Erythroblast (primary cell): ENCODE data around the gene CCHCR1.
"Not testable (repeated sequence)": the region's sequence is repeated elsewhere in the genome, so short reads cannot be mapped to it uniquely, and the experiment has no call there.

Source experiments
- DNase-seq, 2 experiments: peaks; one replicate each; lab custom pipeline; 2025; lab: John Stamatoyannopoulos, UW
- GATA1 ChIP-seq: IDR thresholded peaks from 2 replicates; pipeline ENCODE4 v1.6.1; 2011; ENCODE audit warnings: low read depth, mild to moderate bottlenecking, control low read depth, low read length, moderate library complexity
- POLR2A ChIP-seq: IDR thresholded peaks from 2 replicates; pipeline ENCODE4 v1.6.1; 2011; ENCODE audit warnings: mild to moderate bottlenecking, low read length

CCHCR1 gene

GRCh38 chr6:31193206-31193605 lies 35.6 kb upstream of the CCHCR1 start:
- no peak for DNase-seq

GRCh38 chr6:31192431-31193105 lies 35.0 kb upstream of the CCHCR1 start:
- peak; percentile 65 to 76 for DNase-seq

More at GRCh38 chr6:31193206-31193605, 35.6 kb upstream of the CCHCR1 start:
- no peak for TF ChIP-seq POLR2A
- no peak for TF ChIP-seq GATA1

- no peak for DNase-seq
- TF ChIP-seq POLR2A (no peak), GATA1 (no peak)
Observed at GRCh38 chr6:31190488-31190887, 32.9 kb upstream of the CCHCR1 start.

- not testable (repeated sequence) for DNase-seq
Observed at GRCh38 chr6:31189223-31189622, 31.6 kb upstream of the CCHCR1 start.

DNA sequence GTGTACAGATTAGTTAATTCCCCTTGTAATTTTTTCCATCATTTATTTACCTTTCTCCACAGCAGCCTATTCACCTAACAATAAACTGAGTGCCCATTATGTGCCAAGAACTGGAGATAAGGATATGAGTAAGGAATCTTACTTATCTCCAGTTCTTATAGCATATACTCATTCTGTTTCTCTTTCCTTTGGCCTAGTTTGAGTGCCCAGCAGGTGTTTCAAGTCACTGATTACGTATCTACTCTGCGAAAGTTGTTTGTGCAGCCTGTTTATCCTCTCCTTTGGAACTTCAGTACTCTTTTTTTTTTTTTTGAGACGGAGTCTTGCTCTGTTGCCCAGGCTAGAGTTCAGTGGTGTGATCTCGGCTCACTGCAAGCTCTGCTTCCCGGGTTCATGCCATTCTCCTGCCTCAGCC lies 30.2 kb upstream of the CCHCR1 start:
- no peak for DNase-seq
- TF ChIP-seq GATA1 = no peak
- no peak for TF ChIP-seq POLR2A

GRCh38 chr6:31186052-31186734 lies 28.6 kb upstream of the CCHCR1 start:
- TF ChIP-seq GATA1 (no peak), POLR2A (no peak)

DNA sequence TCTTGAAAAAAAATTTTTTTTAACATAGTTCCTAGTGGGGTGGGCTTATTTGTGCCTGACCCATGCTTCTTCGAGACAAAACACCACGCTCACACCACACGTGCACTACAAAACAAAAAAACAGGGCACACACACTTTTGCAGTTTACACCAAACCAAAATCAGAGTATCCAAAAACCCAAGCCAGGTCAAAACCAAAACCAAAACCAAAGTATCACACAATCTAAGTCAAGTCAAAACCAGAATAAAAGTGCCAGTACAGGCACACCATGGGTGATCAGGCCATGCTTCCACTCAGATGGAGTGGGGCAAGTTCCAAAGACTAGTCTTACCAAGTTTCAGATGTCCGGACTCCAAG lies 28.1 kb upstream of the CCHCR1 start:
- DNase-seq = not testable (repeated sequence)

More at GRCh38 chr6:31186052-31186734, 28.6 kb upstream of the CCHCR1 start:
- no peak for DNase-seq

GRCh38 chr6:31183859-31184258 lies 26.3 kb upstream of the CCHCR1 start:
- DNase-seq = not testable (repeated sequence)

- DNase-seq = not testable (repeated sequence)
Observed at GRCh38 chr6:31183287-31183686, 25.7 kb upstream of the CCHCR1 start.

DNA sequence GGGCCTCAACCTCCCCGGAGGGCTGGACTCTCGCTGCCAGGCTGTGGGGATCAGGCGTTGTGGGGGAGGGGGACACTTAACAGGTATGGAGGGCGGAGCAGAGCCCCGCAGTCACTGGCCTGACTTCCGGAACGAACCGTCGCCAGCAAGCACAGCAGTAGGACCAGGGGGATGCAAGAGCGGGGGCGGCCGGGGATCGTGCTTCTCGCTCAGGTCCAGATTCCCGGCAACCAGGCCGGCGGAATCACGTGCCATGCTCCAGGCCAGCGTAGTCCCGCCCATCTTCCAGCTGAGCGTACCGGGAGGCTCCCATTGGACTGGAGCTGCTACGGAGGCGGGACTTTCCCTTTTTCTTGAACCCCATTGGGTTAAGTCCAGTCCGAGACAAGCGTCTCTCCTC lies 22.9 kb upstream of the CCHCR1 start:
- TF ChIP-seq POLR2A = no peak
- TF ChIP-seq GATA1 = no peak
- peak; percentile 23 to 34 for DNase-seq

GRCh38 chr6:31179896-31180295 lies 22.3 kb upstream of the CCHCR1 start:
- TF ChIP-seq POLR2A (no peak), GATA1 (no peak)
- no peak for DNase-seq

GRCh38 chr6:31179042-31179386 lies 21.4 kb upstream of the CCHCR1 start:
- TF ChIP-seq POLR2A (no peak), GATA1 (no peak)
- DNase-seq = no peak

DNA sequence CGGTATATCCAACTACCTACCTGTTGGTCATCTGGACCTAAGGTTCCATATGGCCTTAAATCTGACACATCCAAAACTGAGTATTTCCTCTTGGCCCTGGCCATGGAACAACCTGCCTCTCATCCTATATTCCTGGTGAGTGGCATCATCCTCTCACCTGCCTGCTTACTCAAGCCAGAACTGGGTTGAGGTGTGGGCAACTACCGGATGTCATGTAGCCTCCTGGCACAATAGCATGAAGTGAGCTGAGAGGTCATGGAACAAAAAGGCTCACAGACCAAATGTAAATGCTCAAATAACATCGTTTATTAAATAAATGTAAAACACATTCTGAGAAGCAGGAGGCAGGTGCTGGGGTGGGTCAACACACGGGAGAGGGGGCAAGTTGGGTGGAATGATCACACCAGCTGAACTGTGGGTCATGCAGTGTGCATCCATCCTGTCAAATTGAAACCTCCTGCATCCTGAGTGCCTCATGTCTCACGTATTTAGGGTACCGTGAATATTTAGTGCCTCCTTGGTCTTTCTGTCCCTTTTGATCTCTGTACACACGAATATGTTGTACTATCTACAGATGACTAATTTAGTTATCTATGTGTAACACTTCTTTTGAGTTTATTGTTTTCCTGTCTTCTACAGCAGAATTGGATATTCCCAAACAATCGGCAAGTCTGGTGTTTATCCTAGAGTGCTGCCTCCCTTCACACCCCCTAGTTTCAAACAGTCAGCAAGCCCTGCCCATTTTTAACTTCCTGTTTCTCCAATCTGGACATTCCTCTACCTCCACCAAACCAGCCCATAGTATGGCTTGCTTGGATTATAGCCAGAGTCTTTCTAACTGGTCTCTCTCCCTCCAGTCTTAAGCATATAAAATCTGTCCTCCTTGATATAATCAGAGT lies 20.8 kb upstream of the CCHCR1 start:
- TF ChIP-seq GATA1 (no peak), POLR2A (no peak)
- no peak for DNase-seq

- DNase-seq = no peak
- TF ChIP-seq POLR2A = no peak
- TF ChIP-seq GATA1 = no peak
Observed at GRCh38 chr6:31175971-31176370, 18.4 kb upstream of the CCHCR1 start.

DNA sequence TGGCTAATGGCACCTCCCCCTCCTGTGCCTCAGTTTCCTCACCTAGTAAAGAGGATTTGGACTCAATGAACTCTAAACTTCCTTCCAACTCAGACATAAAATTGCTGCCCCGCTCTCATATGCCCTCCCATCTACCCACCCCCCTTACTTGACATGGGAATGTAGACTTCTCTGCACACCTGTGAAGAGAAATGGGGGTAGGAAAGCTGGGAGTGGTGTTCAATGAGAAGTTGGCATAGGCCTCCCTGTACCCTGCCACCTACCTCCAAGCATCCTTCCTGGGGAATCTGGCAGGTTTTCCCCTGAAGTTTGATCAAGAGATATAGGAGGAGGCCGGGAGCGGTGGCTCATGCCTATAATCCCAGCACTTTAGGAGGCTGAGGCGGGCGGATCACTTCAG lies 16.8 kb upstream of the CCHCR1 start:
- no peak for DNase-seq
- TF ChIP-seq POLR2A = no peak
- no peak for TF ChIP-seq GATA1
